Mucosa of stomach (tissue), 1 donor: ENCODE results near the gene WHRN.

ENCODE experiments used
- H3K27me3 ChIP-seq: one replicate; pipeline ENCODE4 v1.7.0; 2013; ENCODE audit warnings: mild to moderate bottlenecking, low read length; ENCODE audit not compliant: control insufficient read depth, insufficient read depth
- H3K36me3 ChIP-seq: one replicate; pipeline ENCODE4 v1.7.0; 2013; ENCODE audit warnings: low read length; ENCODE audit not compliant: control insufficient read depth, insufficient read depth
- H3K4me1 ChIP-seq: one replicate; pipeline ENCODE4 v1.7.0; 2013; ENCODE audit warnings: mild to moderate bottlenecking, low read length; ENCODE audit not compliant: control insufficient read depth, insufficient read depth
- H3K4me3 ChIP-seq: one replicate; pipeline ENCODE4 v1.7.0; 2013; ENCODE audit warnings: low read length
- H3K9ac ChIP-seq: one replicate; pipeline ENCODE4 v1.7.0; 2013; ENCODE audit warnings: mild to moderate bottlenecking, low read length, moderate library complexity
- H3K9me3 ChIP-seq: one replicate; pipeline ENCODE4 v1.7.0; 2013; ENCODE audit warnings: mild to moderate bottlenecking, low read length, moderate library complexity; ENCODE audit not compliant: control insufficient read depth
- donor health status: Pancreatic carcinoma.

WHRN gene

DNA sequence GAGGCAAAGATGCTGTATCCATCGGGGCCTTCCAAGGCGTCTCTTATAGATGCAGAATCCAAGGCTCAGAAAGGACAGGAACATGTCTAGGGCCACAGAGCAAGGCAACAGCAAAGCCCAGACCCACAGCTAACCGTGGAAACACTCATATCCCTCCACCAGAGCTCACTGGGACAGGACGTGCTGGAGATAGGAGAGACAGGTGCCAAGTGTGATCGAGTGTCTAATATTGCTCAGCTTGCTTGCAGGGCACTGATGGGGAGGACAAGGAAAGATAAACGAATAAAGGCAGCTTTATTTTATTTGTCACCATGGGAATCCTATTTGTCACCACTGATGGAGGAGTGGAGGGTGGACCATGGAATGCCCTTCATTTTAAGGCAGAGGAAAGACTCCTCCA is 73.5 kb downstream of the WHRN start:
- Histone ChIP-seq H3K27me3 (no peaks in the 10 kb centered on the region), H3K9me3 (no peaks in the 10 kb centered on the region), H3K36me3 (no peaks in the 10 kb centered on the region), H3K4me1 (no peaks in the 10 kb centered on the region), H3K4me3 (no peak overlapping the region), H3K9ac (no peak overlapping the region)

GRCh38 chr9:114431003-114431402 is 74.3 kb downstream of the WHRN start:
- no peak overlapping the region for H3K9ac ChIP-seq
- no peaks in the 10 kb centered on the region for H3K9me3 ChIP-seq
- H3K4me1 ChIP-seq, result no peaks in the 10 kb centered on the region
- no peaks in the 10 kb centered on the region for H3K36me3 ChIP-seq
- H3K4me3 ChIP-seq, result no peak overlapping the region
- no peaks in the 10 kb centered on the region for H3K27me3 ChIP-seq

DNA sequence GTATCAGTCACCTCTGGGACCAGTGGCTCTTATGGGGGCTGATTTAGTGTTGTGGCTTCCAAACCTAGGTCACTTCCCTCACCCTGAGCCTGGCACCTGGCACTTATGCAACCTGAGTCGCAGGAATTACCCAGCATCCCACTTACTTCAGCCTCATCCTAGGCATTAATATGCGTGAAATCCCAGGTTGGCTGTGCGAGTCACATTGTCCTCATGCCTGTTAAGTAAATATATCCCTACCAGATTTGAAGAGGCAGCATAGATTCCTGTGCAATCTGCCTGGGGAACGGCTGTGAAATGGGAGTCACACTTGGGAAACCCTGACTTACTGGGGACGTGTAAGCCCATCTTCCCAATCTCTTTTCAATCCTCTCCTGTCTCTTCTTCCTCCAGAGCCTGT is 74.8 kb downstream of the WHRN start:
- Histone ChIP-seq H3K36me3 (no peaks in the 10 kb centered on the region), H3K4me1 (no peaks in the 10 kb centered on the region), H3K9me3 (no peaks in the 10 kb centered on the region), H3K9ac (no peak overlapping the region), H3K4me3 (no peak overlapping the region), H3K27me3 (no peaks in the 10 kb centered on the region)

- H3K9me3 ChIP-seq, result no peaks in the 10 kb centered on the region
- H3K4me3 ChIP-seq, result no peak overlapping the region
- H3K9ac ChIP-seq, result no peak overlapping the region
- H3K4me1 ChIP-seq, result no peaks in the 10 kb centered on the region
- H3K36me3 ChIP-seq, result no peaks in the 10 kb centered on the region
- no peaks in the 10 kb centered on the region for H3K27me3 ChIP-seq
Observed at GRCh38 chr9:114429488-114429887, 75.8 kb downstream of the WHRN start.

GRCh38 chr9:114428466-114428865 is 76.8 kb downstream of the WHRN start:
- no peaks in the 10 kb centered on the region for H3K9me3 ChIP-seq
- no peak overlapping the region for H3K9ac ChIP-seq
- H3K36me3 ChIP-seq, result no peaks in the 10 kb centered on the region
- no peak overlapping the region for H3K4me3 ChIP-seq
- H3K27me3 ChIP-seq, result no peaks in the 10 kb centered on the region
- H3K4me1 ChIP-seq, result no peaks in the 10 kb centered on the region

DNA sequence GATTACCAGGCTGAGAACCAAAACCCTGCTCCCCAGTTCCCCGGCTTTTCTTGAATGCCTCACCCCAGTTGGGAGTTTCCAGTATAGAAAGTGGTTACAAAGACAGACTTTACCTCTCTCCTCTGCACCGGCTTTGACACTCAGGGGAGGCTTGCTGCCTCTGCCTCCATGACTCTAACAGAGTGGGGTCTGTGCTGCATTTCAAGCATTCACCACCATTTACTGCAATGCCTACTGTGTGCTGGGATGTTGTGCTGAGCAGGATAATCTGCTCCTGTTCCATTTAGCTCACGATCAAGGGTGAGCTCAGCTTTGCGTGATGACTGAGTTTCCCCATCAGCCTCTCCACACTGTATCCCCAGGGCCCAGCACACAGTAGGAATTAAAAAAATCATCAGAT is 77.6 kb downstream of the WHRN start:
- Histone ChIP-seq H3K36me3 (no peaks in the 10 kb centered on the region), H3K4me1 (no peaks in the 10 kb centered on the region), H3K9me3 (no peaks in the 10 kb centered on the region), H3K4me3 (no peak overlapping the region), H3K27me3 (no peaks in the 10 kb centered on the region), H3K9ac (no peak overlapping the region)

- H3K9me3 ChIP-seq, result no peaks in the 10 kb centered on the region
- no peaks in the 10 kb centered on the region for H3K4me1 ChIP-seq
- H3K36me3 ChIP-seq, result no peaks in the 10 kb centered on the region
Observed at GRCh38 chr9:114426046-114426948, 79.0 kb downstream of the WHRN start.

GRCh38 chr9:114425126-114425525 is 80.1 kb downstream of the WHRN start:
- H3K27me3 ChIP-seq, result no peaks in the 10 kb centered on the region
- H3K36me3 ChIP-seq, result no peaks in the 10 kb centered on the region
- H3K9ac ChIP-seq, result no peak overlapping the region
- no peaks in the 10 kb centered on the region for H3K4me1 ChIP-seq
- no peaks in the 10 kb centered on the region for H3K9me3 ChIP-seq
- no peak overlapping the region for H3K4me3 ChIP-seq

More at GRCh38 chr9:114426046-114426948, 79.0 kb downstream of the WHRN start:
- Histone ChIP-seq H3K4me3 (no peak overlapping the region), H3K9ac (no peak overlapping the region), H3K27me3 (no peaks in the 10 kb centered on the region)

- Histone ChIP-seq H3K9ac (no peak overlapping the region), H3K36me3 (no peaks in the 10 kb centered on the region), H3K9me3 (no peaks in the 10 kb centered on the region), H3K4me3 (no peak overlapping the region), H3K27me3 (no peaks in the 10 kb centered on the region), H3K4me1 (no peaks in the 10 kb centered on the region)
Observed at GRCh38 chr9:114424126-114424525, 81.1 kb downstream of the WHRN start.

DNA sequence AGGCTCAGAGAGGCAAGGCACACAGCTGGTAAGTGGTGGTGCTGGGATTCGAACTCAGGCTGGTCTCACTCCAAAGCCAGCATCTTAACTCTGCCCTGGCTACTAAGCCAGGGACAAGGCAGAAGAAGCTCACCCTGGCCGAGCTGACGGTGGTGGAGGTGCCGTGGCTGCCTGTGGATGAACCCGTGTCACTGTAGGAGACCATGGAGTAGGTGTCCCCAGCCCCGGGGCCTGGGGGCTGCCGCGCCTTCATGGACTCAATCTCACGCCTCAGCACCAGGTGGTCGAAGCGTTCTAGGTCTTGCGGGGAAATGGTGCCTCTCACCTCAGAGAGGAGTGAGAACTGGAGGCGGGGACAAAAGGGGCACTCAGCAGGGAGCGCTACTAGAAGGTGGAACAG is 82.1 kb downstream of the WHRN start:
- Histone ChIP-seq H3K9ac (no peak overlapping the region), H3K9me3 (no peaks in the 10 kb centered on the region), H3K36me3 (no peaks in the 10 kb centered on the region), H3K4me3 (no peak overlapping the region), H3K4me1 (no peaks in the 10 kb centered on the region), H3K27me3 (no peaks in the 10 kb centered on the region)

DNA sequence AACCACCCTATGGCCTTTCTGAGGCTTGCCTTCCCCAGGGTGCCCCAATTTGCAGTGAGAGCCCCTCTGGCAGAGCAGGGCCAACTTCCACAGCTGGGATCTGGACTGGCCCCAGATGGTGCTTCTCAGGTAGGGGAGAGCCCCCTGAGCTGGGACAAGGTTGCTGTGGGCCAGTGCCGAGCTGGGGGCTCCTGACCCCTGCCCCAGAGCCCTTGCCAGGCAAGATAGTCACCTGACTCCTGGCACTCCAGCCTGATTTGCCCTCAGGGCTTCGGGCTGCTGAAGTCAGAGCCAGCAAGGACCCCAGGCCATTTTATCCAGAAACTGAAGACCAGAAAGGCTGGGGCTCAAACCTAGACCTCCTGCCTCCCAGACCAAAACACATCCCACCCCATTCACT is 84.1 kb downstream of the WHRN start:
- Histone ChIP-seq H3K4me3 (no peak overlapping the region), H3K9ac (no peak overlapping the region), H3K9me3 (no peaks in the 10 kb centered on the region), H3K36me3 (no peaks in the 10 kb centered on the region), H3K4me1 (no peaks in the 10 kb centered on the region), H3K27me3 (no peaks in the 10 kb centered on the region)

DNA sequence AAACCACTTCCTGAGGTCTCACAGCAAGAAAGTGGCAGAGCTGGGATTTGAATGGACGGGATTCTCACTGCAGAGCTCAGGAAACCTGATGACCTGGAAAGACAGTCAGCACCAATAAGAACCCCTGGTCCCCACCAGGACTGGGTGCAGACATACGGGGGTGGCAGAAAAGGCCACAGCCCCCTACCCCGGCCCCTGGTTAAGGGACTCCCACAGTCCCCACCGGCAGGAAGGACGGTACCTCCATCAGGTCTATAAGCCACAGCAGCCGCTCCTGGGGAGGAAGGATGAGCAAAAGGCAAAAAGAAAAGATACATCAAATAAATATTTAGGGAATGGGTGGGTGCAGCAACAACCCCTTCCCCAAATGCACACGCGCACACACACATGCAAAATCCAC is 85.5 kb downstream of the WHRN start:
- H3K4me1 ChIP-seq, result no peaks in the 10 kb centered on the region
- no peak overlapping the region for H3K4me3 ChIP-seq
- no peaks in the 10 kb centered on the region for H3K9me3 ChIP-seq
- H3K36me3 ChIP-seq, result no peaks in the 10 kb centered on the region
- H3K27me3 ChIP-seq, result no peaks in the 10 kb centered on the region
- no peak overlapping the region for H3K9ac ChIP-seq
